Measurements from ENCODE around the gene GRID1.

DNA sequence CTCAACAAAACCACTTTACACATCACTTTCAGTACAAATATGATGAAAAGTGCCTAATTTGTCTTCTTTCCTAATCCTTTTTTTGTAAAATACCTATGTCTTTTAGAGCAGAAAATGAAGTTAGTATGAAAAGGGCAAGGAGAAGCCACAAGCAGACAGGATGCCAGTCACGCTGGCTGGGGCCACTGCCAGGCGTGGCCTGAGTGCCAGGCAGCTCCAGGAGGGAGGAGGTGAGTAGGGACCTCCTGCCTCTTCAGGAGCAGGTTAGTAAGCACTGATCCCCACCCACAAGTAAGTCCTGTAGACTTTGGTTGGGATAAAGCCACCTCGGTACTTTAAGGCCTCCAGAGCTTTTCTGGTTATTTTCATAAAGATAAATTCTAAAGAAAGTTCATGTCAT, 432.0 kb downstream of the GRID1 start:
- TF ChIP-seq POLR2A (IDR thresholded peaks at IDR 0.05): no peak
- TF ChIP-seq, protein P1, sequence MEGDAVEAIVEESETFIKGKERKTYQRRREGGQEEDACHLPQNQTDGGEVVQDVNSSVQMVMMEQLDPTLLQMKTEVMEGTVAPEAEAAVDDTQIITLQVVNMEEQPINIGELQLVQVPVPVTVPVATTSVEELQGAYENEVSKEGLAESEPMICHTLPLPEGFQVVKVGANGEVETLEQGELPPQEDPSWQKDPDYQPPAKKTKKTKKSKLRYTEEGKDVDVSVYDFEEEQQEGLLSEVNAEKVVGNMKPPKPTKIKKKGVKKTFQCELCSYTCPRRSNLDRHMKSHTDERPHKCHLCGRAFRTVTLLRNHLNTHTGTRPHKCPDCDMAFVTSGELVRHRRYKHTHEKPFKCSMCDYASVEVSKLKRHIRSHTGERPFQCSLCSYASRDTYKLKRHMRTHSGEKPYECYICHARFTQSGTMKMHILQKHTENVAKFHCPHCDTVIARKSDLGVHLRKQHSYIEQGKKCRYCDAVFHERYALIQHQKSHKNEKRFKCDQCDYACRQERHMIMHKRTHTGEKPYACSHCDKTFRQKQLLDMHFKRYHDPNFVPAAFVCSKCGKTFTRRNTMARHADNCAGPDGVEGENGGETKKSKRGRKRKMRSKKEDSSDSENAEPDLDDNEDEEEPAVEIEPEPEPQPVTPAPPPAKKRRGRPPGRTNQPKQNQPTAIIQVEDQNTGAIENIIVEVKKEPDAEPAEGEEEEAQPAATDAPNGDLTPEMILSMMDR (IDR thresholded peaks at IDR 0.05): no peak
- no peak for TF ChIP-seq EP300 (IDR thresholded peaks at IDR 0.05; ENCODE audit: low read depth)
